ENCODE results near the gene MACF1.

GRCh38 chr1:39301606-39302005 is 97.1 kb downstream of the MACF1 start:
- TF ChIP-seq POLR2A (IDR thresholded peaks at IDR 0.05) (no peak), CTCF (IDR thresholded peaks at IDR 0.05) (no peak), POLR2AphosphoS5 (IDR thresholded peaks at IDR 0.05) (no peak)

All from breast epithelium (tissue), 3 donors.